Hepatocyte (in vitro differentiated cells): ENCODE measurements around the gene SALL1. TPM values are rescaled to one million over a fixed set of nuclear protein-coding genes. Genes with fewer than 3 reads are reported as not detected.

Experiments
- DNase-seq: peaks from one replicate; pipeline ENCODE4 v3.0.0-alpha.2; 2016; ENCODE audit warnings: low spot score
- H2AFZ ChIP-seq: fragments of 200-600 bp; sonication (generic); 2 replicates; pipeline ENCODE4 v1.6.0; 2016; ENCODE audit warnings: antibody characterized with exemption, mild to moderate bottlenecking
- H3K27ac ChIP-seq: fragments of 200-600 bp; sonication (generic); 2 replicates; pipeline ENCODE4 v1.5.1; 2016; ENCODE audit warnings: mild to moderate bottlenecking
- H3K27me3 ChIP-seq: fragments of 200-600 bp; sonication (generic); 2 replicates; pipeline ENCODE4 v1.6.1; 2016
- H3K36me3 ChIP-seq: fragments of 200-600 bp; sonication (generic); replicated peaks from 2 replicates; pipeline ENCODE4 v1.5.1; 2016; ENCODE audit warnings: low read depth; ENCODE audit not compliant: insufficient read depth
- H3K4me1 ChIP-seq: fragments of 200-600 bp; sonication (generic); 2 replicates; pipeline ENCODE4 v1.5.1; 2016; ENCODE audit warnings: mild to moderate bottlenecking, moderate library complexity; ENCODE audit not compliant: insufficient read depth
- H3K4me2 ChIP-seq: fragments of 200-600 bp; sonication (generic); 2 replicates; pipeline ENCODE4 v1.6.0; 2016
- H3K4me3 ChIP-seq: fragments of 200-600 bp; sonication (generic); 2 replicates; pipeline ENCODE4 v1.5.1; 2016; ENCODE audit warnings: mild to moderate bottlenecking
- H3K79me2 ChIP-seq: fragments of 200-600 bp; sonication (generic); 2 replicates; pipeline ENCODE4 v1.6.0; 2017; ENCODE audit warnings: mild to moderate bottlenecking
- H3K9me2 ChIP-seq: fragments of 200-600 bp; sonication (generic); replicated peaks from 2 replicates; pipeline ENCODE4 v1.6.0; 2017; ENCODE audit warnings: mild to moderate bottlenecking; ENCODE audit not compliant: insufficient read depth
- H3K9me3 ChIP-seq: fragments of 200-600 bp; sonication (generic); 2 replicates; pipeline ENCODE4 v1.5.1; 2016; ENCODE audit warnings: low read depth, mild to moderate bottlenecking
- H4K20me1 ChIP-seq: fragments of 200-600 bp; sonication (generic); 2 replicates; pipeline ENCODE4 v1.6.0; 2016; ENCODE audit warnings: mild to moderate bottlenecking; ENCODE audit not compliant: insufficient read depth, poor library complexity, severe bottlenecking
- EZH2 ChIP-seq: fragments of 200-600 bp; sonication (generic); IDR thresholded peaks from 2 replicates; pipeline ENCODE4 v1.6.1; 2016; ENCODE audit warnings: antibody characterized with exemption, mild to moderate bottlenecking, borderline replicate concordance
- EZH2phosphoT487 ChIP-seq: fragments of 200-600 bp; sonication (generic); IDR thresholded peaks from one replicate; pipeline ENCODE4 v1.6.1; 2018; ENCODE audit warnings: antibody characterized with exemption, mild to moderate bottlenecking, low read depth, moderate library complexity; ENCODE audit not compliant: unreplicated experiment, severe bottlenecking
- WGBS: methylation state at CpG from one replicate; pipeline ENCODE4 v1.1.6; 2016; ENCODE audit warnings: low lambda C conversion rate; ENCODE audit errors: missing lambda C conversion rate; 5-methylcytosine and 5-hydroxymethylcytosine counted together
- polyA plus RNA-seq: library from polyadenylated mRNA; unstranded; fragments of >200 nt; fragmentation: Nextera tagmentation; extraction: Ambion mirVana; gene quantifications from 2 replicates; pipeline ENCODE4 v1.2.1, GENCODE V29; 2016
- total RNA-seq: library from RNA; depleted of rRNA; stranded (reverse); fragments of >200 nt; gene quantifications from 2 replicates; pipeline ENCODE4 v1.2.3, GENCODE V29; 2014
- TF ChIP-seq, protein P1 (sequence below): fragments of 200-600 bp; sonication (generic); IDR thresholded peaks from 2 replicates; pipeline ENCODE4 v1.5.1; 2016; ENCODE audit warnings: antibody characterized with exemption, mild to moderate bottlenecking; ENCODE audit not compliant: poor library complexity

SALL1 gene
- total and polyA plus RNA-seq, 2 experiments from 2014 or later: 2.4 to 5.4 TPM

DNA sequence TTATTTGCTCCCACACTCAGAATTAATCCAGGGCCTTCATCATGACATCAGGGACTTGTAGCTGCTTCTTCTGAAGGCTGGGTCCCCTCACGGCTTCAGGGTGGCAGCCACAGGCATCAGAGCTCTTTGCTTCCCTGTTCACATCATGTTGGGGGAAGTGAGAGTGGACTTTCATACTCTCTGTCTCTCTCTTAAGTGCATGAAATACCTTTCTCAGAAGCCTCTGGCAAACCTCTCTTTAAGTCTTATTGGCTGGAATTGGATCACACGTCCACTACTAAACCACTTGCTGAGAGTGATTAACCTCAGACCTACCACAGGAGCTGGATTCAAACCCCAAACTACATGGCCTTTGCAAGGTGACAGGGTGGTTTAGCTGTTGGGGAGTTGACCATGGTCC is 17.7 kb upstream of the SALL1 start:
- TF ChIP-seq, protein P1, sequence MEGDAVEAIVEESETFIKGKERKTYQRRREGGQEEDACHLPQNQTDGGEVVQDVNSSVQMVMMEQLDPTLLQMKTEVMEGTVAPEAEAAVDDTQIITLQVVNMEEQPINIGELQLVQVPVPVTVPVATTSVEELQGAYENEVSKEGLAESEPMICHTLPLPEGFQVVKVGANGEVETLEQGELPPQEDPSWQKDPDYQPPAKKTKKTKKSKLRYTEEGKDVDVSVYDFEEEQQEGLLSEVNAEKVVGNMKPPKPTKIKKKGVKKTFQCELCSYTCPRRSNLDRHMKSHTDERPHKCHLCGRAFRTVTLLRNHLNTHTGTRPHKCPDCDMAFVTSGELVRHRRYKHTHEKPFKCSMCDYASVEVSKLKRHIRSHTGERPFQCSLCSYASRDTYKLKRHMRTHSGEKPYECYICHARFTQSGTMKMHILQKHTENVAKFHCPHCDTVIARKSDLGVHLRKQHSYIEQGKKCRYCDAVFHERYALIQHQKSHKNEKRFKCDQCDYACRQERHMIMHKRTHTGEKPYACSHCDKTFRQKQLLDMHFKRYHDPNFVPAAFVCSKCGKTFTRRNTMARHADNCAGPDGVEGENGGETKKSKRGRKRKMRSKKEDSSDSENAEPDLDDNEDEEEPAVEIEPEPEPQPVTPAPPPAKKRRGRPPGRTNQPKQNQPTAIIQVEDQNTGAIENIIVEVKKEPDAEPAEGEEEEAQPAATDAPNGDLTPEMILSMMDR: no peak
- TF ChIP-seq EZH2 (no peak), EZH2phosphoT487 (no peak)
- no peaks in the 10 kb centered on the region for H3K79me2 ChIP-seq
- H2AFZ ChIP-seq: no peak overlapping the region
- no peaks in the 10 kb centered on the region for H4K20me1 ChIP-seq
- peaks cover 10% of the 10 kb centered on the region for H3K27me3 ChIP-seq
- no peaks in the 10 kb centered on the region for H3K9me3 ChIP-seq
- no peak for DNase-seq
- no peaks in the 10 kb centered on the region for H3K4me1 ChIP-seq
- no peaks in the 10 kb centered on the region for H3K9me2 ChIP-seq
- no peaks in the 10 kb centered on the region for H3K36me3 ChIP-seq
- no peak overlapping the region for H3K4me3 ChIP-seq
- WGBS: 94% methylated on average over 2 of the region's 2 CpGs
- no peak overlapping the region for H3K27ac ChIP-seq
- no peak overlapping the region for H3K4me2 ChIP-seq

DNA sequence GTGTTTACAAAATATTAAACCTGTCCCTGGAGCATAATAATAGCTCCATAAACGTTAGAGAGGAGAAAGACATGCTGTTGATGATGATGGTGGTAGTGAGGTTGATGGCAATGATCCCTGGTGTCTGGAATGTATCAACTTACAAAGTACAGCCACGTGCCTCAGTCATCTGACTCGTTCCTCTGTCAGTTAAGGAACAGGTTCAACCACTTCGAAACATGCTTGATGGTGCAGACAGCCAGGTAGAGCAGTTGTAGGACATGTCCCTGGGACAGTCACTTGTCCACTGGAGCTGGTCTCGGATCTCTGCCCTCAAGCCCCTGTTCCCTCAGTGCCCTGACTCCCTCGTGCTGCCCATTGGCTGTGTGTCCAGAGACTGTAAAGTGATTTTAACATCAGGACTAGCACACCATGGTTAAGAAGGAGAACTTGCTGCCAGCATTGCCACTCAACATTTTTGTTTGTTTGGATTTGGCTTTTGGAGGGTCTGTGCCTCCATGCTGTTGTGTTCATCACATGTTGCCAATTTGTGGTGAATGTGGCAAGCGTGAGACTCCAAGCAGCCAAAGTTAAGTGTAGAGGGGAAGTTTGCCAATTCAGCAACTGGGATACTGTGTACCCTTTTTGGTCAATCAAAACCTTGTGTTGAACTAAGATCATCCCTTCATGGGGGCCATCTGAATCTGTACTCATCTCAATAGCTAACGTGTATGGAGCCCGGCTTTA is 16.3 kb upstream of the SALL1 start:
- no peak overlapping the region for H2AFZ ChIP-seq
- H3K9me2 ChIP-seq: no peaks in the 10 kb centered on the region
- no peak overlapping the region for H3K27ac ChIP-seq
- H3K36me3 ChIP-seq: no peaks in the 10 kb centered on the region
- WGBS: 66% methylated on average over 9 of the region's 9 CpGs
- H3K27me3 ChIP-seq: peaks cover 24% of the 10 kb centered on the region
- DNase-seq: peak; percentile 21
- no peak overlapping the region for H3K4me2 ChIP-seq
- no peaks in the 10 kb centered on the region for H3K9me3 ChIP-seq
- TF ChIP-seq EZH2 (no peak), EZH2phosphoT487 (no peak)
- TF ChIP-seq, protein P1: no peak
- no peaks in the 10 kb centered on the region for H4K20me1 ChIP-seq
- H3K79me2 ChIP-seq: no peaks in the 10 kb centered on the region
- H3K4me3 ChIP-seq: no peak overlapping the region
- no peaks in the 10 kb centered on the region for H3K4me1 ChIP-seq

DNA sequence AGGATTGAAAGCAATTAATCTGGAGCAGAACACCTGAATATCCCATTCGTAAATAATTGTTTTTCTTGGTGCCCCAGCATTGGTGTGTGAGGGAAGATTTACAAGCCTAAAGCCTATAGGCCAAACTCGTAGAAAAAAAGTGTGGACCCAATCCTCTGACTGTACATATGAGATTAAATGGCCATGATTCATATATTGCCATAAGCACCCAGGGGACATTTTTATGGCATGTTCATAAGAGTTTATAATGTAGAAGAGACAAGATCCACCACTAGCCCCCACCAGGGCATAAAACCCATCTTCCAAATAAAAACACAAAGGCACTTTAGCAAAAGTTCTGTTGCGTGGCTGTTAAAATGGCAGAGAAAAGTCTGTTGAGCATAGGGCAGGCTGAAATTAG is 15.5 kb upstream of the SALL1 start:
- TF ChIP-seq EZH2 (no peak), EZH2phosphoT487 (no peak)
- TF ChIP-seq, protein P1: no peak
- no peak overlapping the region for H3K4me2 ChIP-seq
- H3K4me1 ChIP-seq: no peaks in the 10 kb centered on the region
- H3K27ac ChIP-seq: no peak overlapping the region
- 92% methylated on average over 3 of the region's 3 CpGs for WGBS
- no peak overlapping the region for H2AFZ ChIP-seq
- H3K79me2 ChIP-seq: no peaks in the 10 kb centered on the region
- no peaks in the 10 kb centered on the region for H3K9me3 ChIP-seq
- H3K4me3 ChIP-seq: no peak overlapping the region
- DNase-seq: no peak
- peaks cover 28% of the 10 kb centered on the region for H3K27me3 ChIP-seq
- no peaks in the 10 kb centered on the region for H4K20me1 ChIP-seq
- no peaks in the 10 kb centered on the region for H3K36me3 ChIP-seq
- H3K9me2 ChIP-seq: no peaks in the 10 kb centered on the region
